Loucy (cell line): ENCODE data around the gene TEDC1.

Experiments
- H2AFZ ChIP-seq: fragments of 200-600 bp; sonication (generic); 2 replicates; pipeline ENCODE4 v1.6.0; 2016; ENCODE audit warnings: antibody characterized with exemption, mild to moderate bottlenecking, low read length, moderate library complexity
- H3F3A ChIP-seq: fragments of 200-600 bp; 2 replicates; pipeline ENCODE4 v1.6.0; 2016; ENCODE audit warnings: antibody characterized with exemption, low read depth, mild to moderate bottlenecking
- H3K27me3 ChIP-seq: fragments of 200-600 bp; sonication (generic); 2 replicates; pipeline ENCODE4 v1.6.1; 2014; ENCODE audit warnings: low read length, mild to moderate bottlenecking; ENCODE audit not compliant: insufficient read depth, poor library complexity, severe bottlenecking
- H3K36me3 ChIP-seq: fragments of 200-600 bp; sonication (generic); 2 replicates; pipeline ENCODE4 v1.6.1; 2016; ENCODE audit warnings: low read length; ENCODE audit not compliant: insufficient read depth
- H3K4me1 ChIP-seq: fragments of 200-600 bp; sonication (generic); 2 replicates; pipeline ENCODE4 v1.5.1; 2014; ENCODE audit warnings: low read length, mild to moderate bottlenecking; ENCODE audit not compliant: insufficient read depth, poor library complexity, severe bottlenecking
- H3K4me2 ChIP-seq: fragments of 200-600 bp; sonication (generic); 2 replicates; pipeline ENCODE4 v1.6.0; 2014; ENCODE audit warnings: antibody characterized with exemption, low read length, low read depth, mild to moderate bottlenecking; ENCODE audit not compliant: poor library complexity, severe bottlenecking
- H3K4me3 ChIP-seq: fragments of 200-600 bp; sonication (generic); 2 replicates; pipeline ENCODE4 v1.5.1; 2014; ENCODE audit warnings: low read length, mild to moderate bottlenecking, mixed read lengths; ENCODE audit not compliant: poor library complexity, severe bottlenecking
- H3K79me2 ChIP-seq: fragments of 200-600 bp; sonication (generic); 2 replicates; pipeline ENCODE4 v1.6.1; 2014; ENCODE audit warnings: low read length; ENCODE audit not compliant: insufficient read depth
- H3K9ac ChIP-seq: fragments of 200-600 bp; sonication (generic); 2 replicates; pipeline ENCODE4 v1.6.0; 2014; ENCODE audit warnings: mild to moderate bottlenecking, low read depth, low read length, moderate library complexity; ENCODE audit not compliant: poor library complexity, severe bottlenecking
- H3K9me2 ChIP-seq: fragments of 200-600 bp; sonication (generic); replicated peaks from 2 replicates; pipeline ENCODE4 v1.6.1; 2016; ENCODE audit warnings: low read depth, low read length, mixed read lengths
- H3K9me3 ChIP-seq: fragments of 200-600 bp; sonication (generic); 2 replicates; pipeline ENCODE4 v1.6.1; 2014; ENCODE audit warnings: mild to moderate bottlenecking, antibody characterized with exemption, low read length, low read depth; ENCODE audit not compliant: insufficient read depth
- H4K20me1 ChIP-seq: fragments of 200-600 bp; sonication (generic); 2 replicates; pipeline ENCODE4 v1.6.0; 2014; ENCODE audit warnings: antibody characterized with exemption, low read length, mild to moderate bottlenecking; ENCODE audit not compliant: insufficient read depth, poor library complexity, severe bottlenecking
- CTCF ChIP-seq: fragments of 200-600 bp; sonication (generic); conservative IDR thresholded peaks from 2 replicates; pipeline ENCODE4 v1.5.1; 2014; ENCODE audit warnings: mild to moderate bottlenecking, antibody characterized with exemption, low read length
- EZH2phosphoT487 ChIP-seq: fragments of 200-600 bp; IDR thresholded peaks from 2 replicates; pipeline ENCODE4 v1.6.1; 2018; ENCODE audit warnings: antibody characterized with exemption, mild to moderate bottlenecking, moderate library complexity, borderline replicate concordance

Gene TEDC1

GRCh38 chr14:105466531-105467248 lies 24.4 kb upstream of the TEDC1 start:
- Histone ChIP-seq H3K27me3 (no peaks in the 10 kb centered on the region), H3K9me3 (no peaks in the 10 kb centered on the region), H3K4me1 (no peaks in the 10 kb centered on the region), H3K9ac (no peak overlapping the region), H3F3A (no peaks in the 10 kb centered on the region), H2AFZ (no peak overlapping the region), H3K9me2 (no peaks in the 10 kb centered on the region), H4K20me1 (no peaks in the 10 kb centered on the region), H3K4me3 (no peak overlapping the region), H3K4me2 (no peak overlapping the region), H3K36me3 (peaks cover 27% of the 10 kb centered on the region; the same call in 1 of the 2 replicates), H3K79me2 (no peaks in the 10 kb centered on the region)
- TF ChIP-seq CTCF (no peak), EZH2phosphoT487 (no peak)

GRCh38 chr14:105467249-105467941 lies 23.7 kb upstream of the TEDC1 start:
- Histone ChIP-seq H4K20me1 (no peaks in the 10 kb centered on the region), H3K79me2 (no peaks in the 10 kb centered on the region), H3K27me3 (no peaks in the 10 kb centered on the region), H3K36me3 (peaks cover 25% of the 10 kb centered on the region; the same call in 1 of the 2 replicates), H3K4me1 (no peaks in the 10 kb centered on the region), H3K4me3 (no peak overlapping the region), H3K9ac (no peak overlapping the region), H3F3A (no peaks in the 10 kb centered on the region), H3K4me2 (no peak overlapping the region), H2AFZ (no peak overlapping the region), H3K9me3 (no peaks in the 10 kb centered on the region), H3K9me2 (no peaks in the 10 kb centered on the region)
- no peak for TF ChIP-seq CTCF
- no peak for TF ChIP-seq EZH2phosphoT487

GRCh38 chr14:105467942-105468471 lies 23.0 kb upstream of the TEDC1 start:
- Histone ChIP-seq H3K4me2 (no peak overlapping the region), H3K36me3 (peaks cover 25% of the 10 kb centered on the region; the same call in 1 of the 2 replicates)

More at GRCh38 chr14:105467942-105468471, 23.0 kb upstream of the TEDC1 start:
- H3K4me1 ChIP-seq = no peaks in the 10 kb centered on the region
- no peak for TF ChIP-seq CTCF
- no peak for TF ChIP-seq EZH2phosphoT487
- H2AFZ ChIP-seq = no peak overlapping the region
- H4K20me1 ChIP-seq = no peaks in the 10 kb centered on the region
- H3K79me2 ChIP-seq = no peaks in the 10 kb centered on the region
- no peaks in the 10 kb centered on the region for H3K27me3 ChIP-seq
- no peaks in the 10 kb centered on the region for H3K9me2 ChIP-seq
- H3K4me3 ChIP-seq = no peak overlapping the region
- no peak overlapping the region for H3K9ac ChIP-seq
- no peaks in the 10 kb centered on the region for H3F3A ChIP-seq
- no peaks in the 10 kb centered on the region for H3K9me3 ChIP-seq
